ENCODE measurements around the gene RASSF3. TPM values are rescaled to one million over a fixed set of nuclear protein-coding genes. Genes with fewer than 3 reads are reported as not detected.
"Not testable (repeated sequence)": the region's sequence is repeated elsewhere in the genome, so short reads cannot be mapped to it uniquely, and the experiment has no call there.

Gene RASSF3
- total RNA-seq, 1 donor = 52.8 TPM

GRCh38 chr12:64680235-64680634 lies 69.9 kb downstream of the RASSF3 start:
- Histone ChIP-seq H3K4me1 (ENCODE audit: insufficient read depth, low read length) (peaks cover 98% of the 10 kb centered on the region), H3K27me3 (ENCODE audit: insufficient read depth, low read length) (no peaks in the 10 kb centered on the region), H3K9me3 (ENCODE audit: low read depth, low read length) (no peaks in the 10 kb centered on the region), H3K4me3 (ENCODE audit: low read length) (no peak overlapping the region)

- Histone ChIP-seq H3K4me1 (ENCODE audit: insufficient read depth, low read length) (peaks cover 94% of the 10 kb centered on the region), H3K27me3 (ENCODE audit: insufficient read depth, low read length) (no peaks in the 10 kb centered on the region), H3K4me3 (ENCODE audit: low read length) (no peak overlapping the region)
These were observed 71.1 kb downstream of the RASSF3 start for GRCh38 chr12:64681200-64682052.

GRCh38 chr12:64682572-64683277 lies 72.4 kb downstream of the RASSF3 start:
- H3K27me3 ChIP-seq (ENCODE audit: insufficient read depth, low read length) = no peaks in the 10 kb centered on the region
- no peak overlapping the region for H3K4me3 ChIP-seq (ENCODE audit: low read length)
- peaks cover 82% of the 10 kb centered on the region for H3K4me1 ChIP-seq (ENCODE audit: insufficient read depth, low read length)

More at GRCh38 chr12:64681200-64682052, 71.1 kb downstream of the RASSF3 start:
- no peaks in the 10 kb centered on the region for H3K9me3 ChIP-seq (ENCODE audit: low read depth, low read length)

GRCh38 chr12:64683816-64684543 lies 73.7 kb downstream of the RASSF3 start:
- Histone ChIP-seq H3K9me3 (ENCODE audit: low read depth, low read length) (no peaks in the 10 kb centered on the region), H3K27me3 (ENCODE audit: insufficient read depth, low read length) (no peaks in the 10 kb centered on the region), H3K4me3 (ENCODE audit: low read length) (no peak overlapping the region), H3K4me1 (ENCODE audit: insufficient read depth, low read length) (peaks cover 82% of the 10 kb centered on the region)

More at GRCh38 chr12:64682572-64683277, 72.4 kb downstream of the RASSF3 start:
- no peaks in the 10 kb centered on the region for H3K9me3 ChIP-seq (ENCODE audit: low read depth, low read length)

- Histone ChIP-seq H3K4me1 (ENCODE audit: insufficient read depth, low read length) (peaks cover 72% of the 10 kb centered on the region), H3K9me3 (ENCODE audit: low read depth, low read length) (no peaks in the 10 kb centered on the region), H3K27me3 (ENCODE audit: insufficient read depth, low read length) (no peaks in the 10 kb centered on the region), H3K4me3 (ENCODE audit: low read length) (no peak overlapping the region)
These were observed 74.8 kb downstream of the RASSF3 start for GRCh38 chr12:64685050-64685449.

DNA sequence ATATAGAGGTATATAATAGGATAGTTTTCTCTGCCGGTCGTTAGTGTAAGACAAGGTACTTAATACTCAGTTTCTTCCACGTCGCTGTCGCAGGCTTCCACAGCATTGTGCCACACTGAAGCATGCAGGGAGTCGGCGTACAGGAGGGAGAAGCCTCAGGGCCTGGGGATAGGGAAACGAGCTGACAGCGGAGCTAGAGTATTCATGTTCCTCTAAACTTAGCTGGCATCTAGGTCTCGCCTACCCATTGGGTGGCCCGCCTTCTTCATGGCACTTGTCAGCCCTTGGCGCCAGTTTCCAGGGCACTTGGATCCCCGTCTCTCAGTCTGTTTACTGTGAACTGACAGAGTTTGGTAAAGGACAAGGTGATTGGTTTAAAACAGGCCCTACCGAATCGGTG lies 75.3 kb downstream of the RASSF3 start:
- Histone ChIP-seq H3K4me3 (ENCODE audit: low read length) (no peak overlapping the region), H3K4me1 (ENCODE audit: insufficient read depth, low read length) (peaks cover 66% of the 10 kb centered on the region), H3K9me3 (ENCODE audit: low read depth, low read length) (no peaks in the 10 kb centered on the region), H3K27me3 (ENCODE audit: insufficient read depth, low read length) (no peaks in the 10 kb centered on the region)

DNA sequence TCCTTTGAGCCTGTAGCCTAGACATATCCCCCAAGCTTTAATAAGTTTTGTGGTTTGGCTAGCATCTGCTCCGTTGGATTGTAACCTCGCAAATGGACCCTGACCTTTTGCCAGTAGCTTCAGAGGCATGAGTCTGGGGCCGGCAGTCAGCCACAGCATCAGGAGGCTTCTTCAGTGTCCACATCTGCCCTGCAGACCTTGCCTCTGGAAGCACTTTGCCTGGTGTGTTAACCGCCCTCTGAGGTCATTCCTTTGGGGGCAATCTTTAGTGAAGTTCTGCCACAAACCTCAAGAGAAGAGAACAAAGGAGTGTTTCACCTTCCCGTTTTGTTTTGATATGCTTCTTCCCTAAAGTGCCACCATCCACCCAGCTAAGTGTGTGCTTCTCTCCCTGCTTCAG lies 77.5 kb downstream of the RASSF3 start:
- no peak overlapping the region for H3K4me3 ChIP-seq (ENCODE audit: low read length)
- H3K27me3 ChIP-seq (ENCODE audit: insufficient read depth, low read length) = no peaks in the 10 kb centered on the region
- no peaks in the 10 kb centered on the region for H3K9me3 ChIP-seq (ENCODE audit: low read depth, low read length)
- peaks cover 60% of the 10 kb centered on the region for H3K4me1 ChIP-seq (ENCODE audit: insufficient read depth, low read length)

DNA sequence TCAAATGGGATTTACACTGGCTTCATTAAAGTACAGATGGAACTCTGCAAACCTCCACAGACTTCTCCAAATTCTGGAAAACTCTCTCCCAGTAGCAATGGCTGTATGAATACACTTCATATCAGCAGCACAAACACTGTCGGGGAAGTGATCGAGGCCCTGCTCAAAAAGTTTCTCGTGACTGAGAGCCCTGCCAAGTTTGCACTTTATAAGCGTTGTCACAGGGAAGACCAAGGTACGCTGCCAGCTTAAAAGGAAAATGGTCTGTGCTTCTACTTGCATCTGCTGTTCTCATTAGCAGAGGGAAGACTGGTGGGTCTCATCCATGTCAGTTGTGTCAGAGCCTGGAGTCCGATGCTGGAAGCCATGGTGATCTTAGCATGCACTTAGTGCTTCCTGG lies 77.9 kb downstream of the RASSF3 start:
- no peak overlapping the region for H3K4me3 ChIP-seq (ENCODE audit: low read length)
- H3K4me1 ChIP-seq (ENCODE audit: insufficient read depth, low read length) = peaks cover 56% of the 10 kb centered on the region
- no peaks in the 10 kb centered on the region for H3K9me3 ChIP-seq (ENCODE audit: low read depth, low read length)
- H3K27me3 ChIP-seq (ENCODE audit: insufficient read depth, low read length) = no peaks in the 10 kb centered on the region

GRCh38 chr12:64688715-64689114 lies 78.4 kb downstream of the RASSF3 start:
- Histone ChIP-seq H3K4me1 (ENCODE audit: insufficient read depth, low read length) (peaks cover 54% of the 10 kb centered on the region), H3K27me3 (ENCODE audit: insufficient read depth, low read length) (no peaks in the 10 kb centered on the region), H3K4me3 (ENCODE audit: low read length) (no peak overlapping the region), H3K9me3 (ENCODE audit: low read depth, low read length) (no peaks in the 10 kb centered on the region)

- H3K27me3 ChIP-seq (ENCODE audit: insufficient read depth, low read length); H3K9me3 ChIP-seq (ENCODE audit: low read depth, low read length); H3K4me3 ChIP-seq (ENCODE audit: low read length): not testable (repeated sequence)
- peaks cover 48% of the 10 kb centered on the region for H3K4me1 ChIP-seq (ENCODE audit: insufficient read depth, low read length)
These were observed 79.9 kb downstream of the RASSF3 start for GRCh38 chr12:64690236-64690635.

GRCh38 chr12:64691227-64691794 lies 81.0 kb downstream of the RASSF3 start:
- H3K9me3 ChIP-seq (ENCODE audit: low read depth, low read length) = no peaks in the 10 kb centered on the region
- H3K4me1 ChIP-seq (ENCODE audit: insufficient read depth, low read length) = peaks cover 46% of the 10 kb centered on the region
- no peak overlapping the region for H3K4me3 ChIP-seq (ENCODE audit: low read length)
- no peaks in the 10 kb centered on the region for H3K27me3 ChIP-seq (ENCODE audit: insufficient read depth, low read length)

GRCh38 chr12:64691795-64692583 lies 81.7 kb downstream of the RASSF3 start:
- no peak overlapping the region for H3K4me3 ChIP-seq (ENCODE audit: low read length)
- H3K27me3 ChIP-seq (ENCODE audit: insufficient read depth, low read length) = no peaks in the 10 kb centered on the region
- H3K4me1 ChIP-seq (ENCODE audit: insufficient read depth, low read length) = peaks cover 46% of the 10 kb centered on the region
- no peaks in the 10 kb centered on the region for H3K9me3 ChIP-seq (ENCODE audit: low read depth, low read length)

- Histone ChIP-seq H3K4me3 (ENCODE audit: low read length) (no peak overlapping the region), H3K4me1 (ENCODE audit: insufficient read depth, low read length) (peaks cover 42% of the 10 kb centered on the region), H3K27me3 (ENCODE audit: insufficient read depth, low read length) (no peaks in the 10 kb centered on the region), H3K9me3 (ENCODE audit: low read depth, low read length) (no peaks in the 10 kb centered on the region)
These were observed 84.1 kb downstream of the RASSF3 start for GRCh38 chr12:64694130-64695040.
